NCI-H2081 (cell line): ENCODE data around the gene DEFB131B.
"Not testable (repeated sequence)": the region's sequence is repeated elsewhere in the genome, so short reads cannot be mapped to it uniquely, and the experiment has no call there.

ENCODE experiments used
- DNase-seq, 2 experiments: peaks; one replicate each; lab custom pipeline; 2025; lab: John Stamatoyannopoulos, UW

DEFB131B gene

GRCh38 chr11:71911321-71911985, 33.2 kb downstream of the DEFB131B start:
- DNase-seq: not testable (repeated sequence)

GRCh38 chr11:71911986-71912340, 33.7 kb downstream of the DEFB131B start:
- DNase-seq: not testable (repeated sequence)

GRCh38 chr11:71913756-71914526, 35.7 kb downstream of the DEFB131B start:
- DNase-seq: no peak

GRCh38 chr11:71914617-71915189, 36.5 kb downstream of the DEFB131B start:
- no peak for DNase-seq

GRCh38 chr11:71917646-71918140, 39.4 kb downstream of the DEFB131B start:
- no peak for DNase-seq

- DNase-seq: peak; percentile 86 to 95
These were observed 49.8 kb downstream of the DEFB131B start, which contains the start of gene XNDC1N for GRCh38 chr11:71927820-71928736. XNDC1N (minus strand) TSS chr11:71928594; CDS start chr11:71923353, 5,241 bp downstream.

- DNase-seq: peak; percentile 93 to 96
These were observed 50.6 kb downstream of the DEFB131B start, which contains the start of gene RNF121 for GRCh38 chr11:71928737-71929443. RNF121 (plus strand) TSS chr11:71929046; CDS start chr11:71929062, 16 bp downstream.

GRCh38 chr11:71929491-71929890, 51.2 kb downstream of the DEFB131B start:
- no peak for DNase-seq

GRCh38 chr11:71930556-71931244, 52.4 kb downstream of the DEFB131B start:
- no peak for DNase-seq

- no peak for DNase-seq
These were observed 53.0 kb downstream of the DEFB131B start for GRCh38 chr11:71931245-71931602.

- no peak for DNase-seq
These were observed 55.1 kb downstream of the DEFB131B start for GRCh38 chr11:71933141-71933933.
